Heart right ventricle (tissue), 16 donors: ENCODE measurements around the gene NOXO1. TPM values are rescaled to one million over a fixed set of nuclear protein-coding genes. Genes with fewer than 3 reads are reported as not detected.

Experiments
- ATAC-seq, 8 donors: fragments of 200-7000 bp; cut with Tn5 transposase; one replicate each; pipeline ENCODE4 v1.9.1; 2020; ENCODE audit warnings: mild to moderate bottlenecking in 8 of 8, moderate library complexity in 8 of 8, moderate number of reproducible peaks in 1 of 8
- DNase-seq, 2 donors: peaks; one replicate each; pipeline ENCODE4 v3.0.0-alpha.2; 2020
- H3K27ac ChIP-seq, 10 donors: fragments of 200-600 bp; sonication (generic) in 2 of 10; one replicate each; pipeline versions ENCODE4 v1.5.0 to v1.8.0; 2020 to 2022; ENCODE audit warnings: mild to moderate bottlenecking in 3 of 10
- H3K27me3 ChIP-seq, 7 donors: fragments of 200-600 bp; one replicate each; pipeline ENCODE4 v1.8.0; 2021 to 2022; ENCODE audit warnings: mild to moderate bottlenecking in 2 of 7
- H3K36me3 ChIP-seq, 9 donors: fragments of 200-600 bp; sonication (generic) in 1 of 9; one replicate each; pipeline versions ENCODE4 v1.5.0 to v1.8.0; 2020 to 2022; ENCODE audit warnings: mild to moderate bottlenecking in 2 of 9
- H3K4me1 ChIP-seq, 9 donors: fragments of 200-600 bp; sonication (generic) in 1 of 9; one replicate each; pipeline versions ENCODE4 v1.5.0 to v1.8.0; 2020 to 2022; ENCODE audit warnings: mild to moderate bottlenecking in 4 of 9
- H3K4me3 ChIP-seq, 10 donors: fragments of 200-600 bp; sonication (generic) in 2 of 10; one replicate each; pipeline versions ENCODE4 v1.5.0 to v1.8.0; 2020 to 2022; ENCODE audit warnings: mild to moderate bottlenecking in 7 of 10, moderate library complexity in 2 of 10
- H3K9me3 ChIP-seq, 11 donors: fragments of 200-600 bp in 10 of 11; sonication (generic) in 2 of 11; one replicate each; pipeline versions ENCODE4 v1.5.0 to v1.8.0; 2013 to 2022; ENCODE audit warnings: mild to moderate bottlenecking in 2 of 11, control low read depth in 1 of 11, moderate library complexity in 1 of 11
- CTCF ChIP-seq, 9 donors: fragments of 200-600 bp; sonication (generic) in 2 of 9; IDR thresholded peaks; one replicate each; pipeline versions ENCODE4 v1.5.0 to v1.8.0; 2021 to 2022; ENCODE audit warnings: antibody characterized with exemption in 9 of 9, mild to moderate bottlenecking in 5 of 9, moderate library complexity in 1 of 9
- WGBS, 2 donors: extraction: QIAGEN DNeasy Blood & Tissue Kit; methylation state at CpG; one replicate each; pipeline ENCODE4 v1.1.7; 2013; ENCODE audit warnings: inconsistent platforms in 1 of 2; 5-methylcytosine and 5-hydroxymethylcytosine counted together
- intact Hi-C, 10 donors: fragments of 100-400 bp; cut with DNase I; formaldehyde crosslinking; loops; one replicate each; pipeline versions ENCODE4 v1.11.1 to v1.14.2; 2022
- polyA plus RNA-seq, 2 donors: library from polyadenylated mRNA; stranded (reverse); fragments of 200-250 nt; gene quantifications; one replicate each; pipeline ENCODE4 v1.2.3, GENCODE V29; 2013
- total RNA-seq, 10 donors: library from RNA; stranded (reverse); fragmentation: NEBNext Ultra II Directional in 3 of 10; extraction: Animal tissue kit (Norgen Biotek cat#: 25700) in 3 of 10; gene quantifications; one replicate each; pipeline versions ENCODE4 v1.2.1 to v1.2.4, GENCODE V29; 2021 to 2023
- donor health status: Arrhythmogenic right ventricular cardiomyopathy.
- donor health status: ischemic (EF 13 %, LVEDD 7.1; RV severe dilation, severe dysfunction).
- donor health status: healthy with polysubstance abuse.
- donor health status: DM: no; HTN: yes; CAD: no.
- donor health status: DM: no; HTN: no; CAD: no.
- donor health status: ischemic (EF 25% LVEDD 6.9; RV normal size, moderate dysfunction).
- donor health status: ischemic (EF 25% LVEDD 5.7; RV mildly dilated, moderate dysfunction).
- donor health status: healthy.
- donor health status: DM: yes; HTN: yes; CAD: no.
- donor health status: Ischemic cardiomyopathy.
- donor health status: ischemic (EF 35%, LVEDD 5.7; RV mildly dilated, moderate dysfunction).
- donor health status: nonischemic (EF 11% LVEDD 7.7; RV severe dilation, severe dysfunction).
- donor health status: DM: yes; HTN: yes; CAD: no.
- donor health status: PGD.
- donor health status: ischemic (EF 29% LVEDD 5.4; RV normal size, mild dysfunction).
- donor health status: nonischemic (EF 23%, LVEDD 6.1; RV moderate dilation, normal function).

Gene NOXO1
- total and polyA plus RNA-seq, 12 donors = 0.09 to 0.29 TPM; not detected in 10

- 75 to 77% methylated on average over 37 of the region's 37 CpGs for WGBS, 2 donors
- intact Hi-C loops = no loop called here
- ATAC-seq (no peak), DNase-seq (no peak)
- Histone ChIP-seq H3K4me3 (no peak overlapping the region), H3K27ac (no peak overlapping the region), H3K4me1 (peaks cover 5 to 33% (median 19%) of the 10 kb centered on the region in 9 donors), H3K36me3 (peaks cover 12 to 55% (median 46%) of the 10 kb centered on the region in 9 donors), H3K9me3 (no peaks in the 10 kb centered on the region), H3K27me3 (peaks cover 18 to 79% (median 64%) of the 10 kb centered on the region in 7 donors)
- no peak for TF ChIP-seq CTCF (IDR thresholded peaks at IDR 0.05)
Measured at GRCh38 chr16:1978476-1979120, 2.7 kb downstream of the NOXO1 start.

GRCh38 chr16:1977875-1978268, 3.4 kb downstream of the NOXO1 start:
- Histone ChIP-seq H3K4me3 (no peak overlapping the region), H3K9me3 (no peaks in the 10 kb centered on the region), H3K4me1 (peaks cover 3 to 33% (median 19%) of the 10 kb centered on the region in 9 donors), H3K36me3 (peaks cover 12 to 55% (median 46%) of the 10 kb centered on the region in 9 donors), H3K27me3 (peaks cover 18 to 78% (median 64%) of the 10 kb centered on the region in 7 donors), H3K27ac (no peak overlapping the region)
- no peak for TF ChIP-seq CTCF (IDR thresholded peaks at IDR 0.05)
- 93 to 97% methylated on average over 18 of the region's 18 CpGs for WGBS, 2 donors
- ATAC-seq = no peak
- no peak for DNase-seq
- intact Hi-C loops = no loop called here

- peaks cover 12 to 55% (median 46%) of the 10 kb centered on the region in 9 donors for H3K36me3 ChIP-seq
- no peak for TF ChIP-seq CTCF (IDR thresholded peaks at IDR 0.05)
- WGBS, 2 donors = 93 to 94% methylated on average over 33 of the region's 33 CpGs
- intact Hi-C loops = no loop called here
- H3K9me3 ChIP-seq = no peaks in the 10 kb centered on the region
- peaks cover 8 to 39% (median 24%) of the 10 kb centered on the region in 9 donors for H3K4me1 ChIP-seq
- H3K27ac ChIP-seq = no peak overlapping the region
- DNase-seq = no peak
- H3K27me3 ChIP-seq = peaks cover 18 to 71% (median 63%) of the 10 kb centered on the region in 7 donors
- no peak overlapping the region for H3K4me3 ChIP-seq
- ATAC-seq = no peak
Measured at GRCh38 chr16:1976951-1977874, 4.1 kb downstream of the NOXO1 start.

GRCh38 chr16:1976216-1976520, 5.1 kb downstream of the NOXO1 start:
- 97 to 98% methylated on average over 8 of the region's 8 CpGs for WGBS, 2 donors
- Histone ChIP-seq H3K4me1 (peaks cover 8 to 43% (median 26%) of the 10 kb centered on the region in 9 donors), H3K27ac (no peak overlapping the region), H3K9me3 (no peaks in the 10 kb centered on the region), H3K36me3 (peaks cover 12 to 55% (median 46%) of the 10 kb centered on the region in 9 donors), H3K27me3 (peaks cover 17 to 63% (median 53%) of the 10 kb centered on the region in 7 donors), H3K4me3 (no peak overlapping the region)
- TF ChIP-seq CTCF (IDR thresholded peaks at IDR 0.05) = no peak
- intact Hi-C loops = no loop called here
- DNase-seq (no peak), ATAC-seq (no peak)
